Measurements from ENCODE around the gene AKR1A1.

DNA sequence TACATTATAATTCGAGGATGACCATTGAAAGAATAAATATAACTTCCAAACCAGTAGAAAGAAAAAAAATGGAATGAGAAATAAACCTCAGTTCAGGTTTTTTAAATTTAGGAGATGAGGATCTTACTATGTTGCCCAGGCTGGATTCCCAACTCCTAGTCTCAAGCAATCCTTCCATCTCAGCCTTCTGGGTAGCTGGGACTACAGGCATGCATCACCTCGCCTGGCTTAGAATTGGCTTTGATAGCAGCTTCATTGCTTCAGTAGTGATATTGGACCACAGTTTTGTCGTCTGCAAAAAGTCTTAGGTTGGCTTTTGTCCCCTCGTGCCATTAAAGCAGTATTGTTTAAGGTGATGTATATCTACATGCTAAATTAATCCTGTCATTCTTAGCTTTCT is 36.1 kb downstream of the AKR1A1 start:
- TF ChIP-seq, protein P1, sequence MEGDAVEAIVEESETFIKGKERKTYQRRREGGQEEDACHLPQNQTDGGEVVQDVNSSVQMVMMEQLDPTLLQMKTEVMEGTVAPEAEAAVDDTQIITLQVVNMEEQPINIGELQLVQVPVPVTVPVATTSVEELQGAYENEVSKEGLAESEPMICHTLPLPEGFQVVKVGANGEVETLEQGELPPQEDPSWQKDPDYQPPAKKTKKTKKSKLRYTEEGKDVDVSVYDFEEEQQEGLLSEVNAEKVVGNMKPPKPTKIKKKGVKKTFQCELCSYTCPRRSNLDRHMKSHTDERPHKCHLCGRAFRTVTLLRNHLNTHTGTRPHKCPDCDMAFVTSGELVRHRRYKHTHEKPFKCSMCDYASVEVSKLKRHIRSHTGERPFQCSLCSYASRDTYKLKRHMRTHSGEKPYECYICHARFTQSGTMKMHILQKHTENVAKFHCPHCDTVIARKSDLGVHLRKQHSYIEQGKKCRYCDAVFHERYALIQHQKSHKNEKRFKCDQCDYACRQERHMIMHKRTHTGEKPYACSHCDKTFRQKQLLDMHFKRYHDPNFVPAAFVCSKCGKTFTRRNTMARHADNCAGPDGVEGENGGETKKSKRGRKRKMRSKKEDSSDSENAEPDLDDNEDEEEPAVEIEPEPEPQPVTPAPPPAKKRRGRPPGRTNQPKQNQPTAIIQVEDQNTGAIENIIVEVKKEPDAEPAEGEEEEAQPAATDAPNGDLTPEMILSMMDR (IDR thresholded peaks at IDR 0.05 in 4 of 5, conservative IDR thresholded peaks at IDR 0.05 in 1 of 5), result no peak
- TF ChIP-seq POLR2A (IDR thresholded peaks at IDR 0.05), result no peak

Data from gastrocnemius medialis (tissue), 4 donors.